ENCODE measurements around the gene MAD1L1. TPM values are rescaled to one million over a fixed set of nuclear protein-coding genes. Genes with fewer than 3 reads are reported as not detected.
A peak's percentile ranks its signal among the peaks of the same experiment; 100 is the strongest.

Gene MAD1L1
- total and polyA plus RNA-seq, 2 of the 13 experiments (the other 11 are each of a cell fraction or from before 2014, with no cell fraction given), result 17.4 to 64.7 TPM

- TF ChIP-seq TFE3 (CRISPR knock-in tag; IDR thresholded peaks at IDR 0.05), result no peak
- no peak for TF ChIP-seq ARNTL (CRISPR knock-in tag; IDR thresholded peaks at IDR 0.05)
- peak; percentile 68 for TF ChIP-seq ZNF138 (CRISPR knock-in tag; IDR thresholded peaks at IDR 0.05; ENCODE audit: low read depth)
- TF ChIP-seq, protein P1, sequence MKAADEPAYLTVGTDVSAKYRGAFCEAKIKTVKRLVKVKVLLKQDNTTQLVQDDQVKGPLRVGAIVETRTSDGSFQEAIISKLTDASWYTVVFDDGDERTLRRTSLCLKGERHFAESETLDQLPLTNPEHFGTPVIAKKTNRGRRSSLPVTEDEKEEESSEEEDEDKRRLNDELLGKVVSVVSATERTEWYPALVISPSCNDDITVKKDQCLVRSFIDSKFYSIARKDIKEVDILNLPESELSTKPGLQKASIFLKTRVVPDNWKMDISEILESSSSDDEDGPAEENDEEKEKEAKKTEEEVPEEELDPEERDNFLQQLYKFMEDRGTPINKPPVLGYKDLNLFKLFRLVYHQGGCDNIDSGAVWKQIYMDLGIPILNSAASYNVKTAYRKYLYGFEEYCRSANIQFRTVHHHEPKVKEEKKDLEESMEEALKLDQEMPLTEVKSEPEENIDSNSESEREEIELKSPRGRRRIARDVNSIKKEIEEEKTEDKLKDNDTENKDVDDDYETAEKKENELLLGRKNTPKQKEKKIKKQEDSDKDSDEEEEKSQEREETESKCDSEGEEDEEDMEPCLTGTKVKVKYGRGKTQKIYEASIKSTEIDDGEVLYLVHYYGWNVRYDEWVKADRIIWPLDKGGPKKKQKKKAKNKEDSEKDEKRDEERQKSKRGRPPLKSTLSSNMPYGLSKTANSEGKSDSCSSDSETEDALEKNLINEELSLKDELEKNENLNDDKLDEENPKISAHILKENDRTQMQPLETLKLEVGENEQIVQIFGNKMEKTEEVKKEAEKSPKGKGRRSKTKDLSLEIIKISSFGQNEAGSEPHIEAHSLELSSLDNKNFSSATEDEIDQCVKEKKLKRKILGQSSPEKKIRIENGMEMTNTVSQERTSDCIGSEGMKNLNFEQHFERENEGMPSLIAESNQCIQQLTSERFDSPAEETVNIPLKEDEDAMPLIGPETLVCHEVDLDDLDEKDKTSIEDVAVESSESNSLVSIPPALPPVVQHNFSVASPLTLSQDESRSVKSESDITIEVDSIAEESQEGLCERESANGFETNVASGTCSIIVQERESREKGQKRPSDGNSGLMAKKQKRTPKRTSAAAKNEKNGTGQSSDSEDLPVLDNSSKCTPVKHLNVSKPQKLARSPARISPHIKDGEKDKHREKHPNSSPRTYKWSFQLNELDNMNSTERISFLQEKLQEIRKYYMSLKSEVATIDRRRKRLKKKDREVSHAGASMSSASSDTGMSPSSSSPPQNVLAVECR (CRISPR knock-in tag; IDR thresholded peaks at IDR 0.05; ENCODE audit: borderline replicate concordance), result peak; percentile 85; the same call in 1 of the 2 replicates
- TF ChIP-seq, protein P2, sequence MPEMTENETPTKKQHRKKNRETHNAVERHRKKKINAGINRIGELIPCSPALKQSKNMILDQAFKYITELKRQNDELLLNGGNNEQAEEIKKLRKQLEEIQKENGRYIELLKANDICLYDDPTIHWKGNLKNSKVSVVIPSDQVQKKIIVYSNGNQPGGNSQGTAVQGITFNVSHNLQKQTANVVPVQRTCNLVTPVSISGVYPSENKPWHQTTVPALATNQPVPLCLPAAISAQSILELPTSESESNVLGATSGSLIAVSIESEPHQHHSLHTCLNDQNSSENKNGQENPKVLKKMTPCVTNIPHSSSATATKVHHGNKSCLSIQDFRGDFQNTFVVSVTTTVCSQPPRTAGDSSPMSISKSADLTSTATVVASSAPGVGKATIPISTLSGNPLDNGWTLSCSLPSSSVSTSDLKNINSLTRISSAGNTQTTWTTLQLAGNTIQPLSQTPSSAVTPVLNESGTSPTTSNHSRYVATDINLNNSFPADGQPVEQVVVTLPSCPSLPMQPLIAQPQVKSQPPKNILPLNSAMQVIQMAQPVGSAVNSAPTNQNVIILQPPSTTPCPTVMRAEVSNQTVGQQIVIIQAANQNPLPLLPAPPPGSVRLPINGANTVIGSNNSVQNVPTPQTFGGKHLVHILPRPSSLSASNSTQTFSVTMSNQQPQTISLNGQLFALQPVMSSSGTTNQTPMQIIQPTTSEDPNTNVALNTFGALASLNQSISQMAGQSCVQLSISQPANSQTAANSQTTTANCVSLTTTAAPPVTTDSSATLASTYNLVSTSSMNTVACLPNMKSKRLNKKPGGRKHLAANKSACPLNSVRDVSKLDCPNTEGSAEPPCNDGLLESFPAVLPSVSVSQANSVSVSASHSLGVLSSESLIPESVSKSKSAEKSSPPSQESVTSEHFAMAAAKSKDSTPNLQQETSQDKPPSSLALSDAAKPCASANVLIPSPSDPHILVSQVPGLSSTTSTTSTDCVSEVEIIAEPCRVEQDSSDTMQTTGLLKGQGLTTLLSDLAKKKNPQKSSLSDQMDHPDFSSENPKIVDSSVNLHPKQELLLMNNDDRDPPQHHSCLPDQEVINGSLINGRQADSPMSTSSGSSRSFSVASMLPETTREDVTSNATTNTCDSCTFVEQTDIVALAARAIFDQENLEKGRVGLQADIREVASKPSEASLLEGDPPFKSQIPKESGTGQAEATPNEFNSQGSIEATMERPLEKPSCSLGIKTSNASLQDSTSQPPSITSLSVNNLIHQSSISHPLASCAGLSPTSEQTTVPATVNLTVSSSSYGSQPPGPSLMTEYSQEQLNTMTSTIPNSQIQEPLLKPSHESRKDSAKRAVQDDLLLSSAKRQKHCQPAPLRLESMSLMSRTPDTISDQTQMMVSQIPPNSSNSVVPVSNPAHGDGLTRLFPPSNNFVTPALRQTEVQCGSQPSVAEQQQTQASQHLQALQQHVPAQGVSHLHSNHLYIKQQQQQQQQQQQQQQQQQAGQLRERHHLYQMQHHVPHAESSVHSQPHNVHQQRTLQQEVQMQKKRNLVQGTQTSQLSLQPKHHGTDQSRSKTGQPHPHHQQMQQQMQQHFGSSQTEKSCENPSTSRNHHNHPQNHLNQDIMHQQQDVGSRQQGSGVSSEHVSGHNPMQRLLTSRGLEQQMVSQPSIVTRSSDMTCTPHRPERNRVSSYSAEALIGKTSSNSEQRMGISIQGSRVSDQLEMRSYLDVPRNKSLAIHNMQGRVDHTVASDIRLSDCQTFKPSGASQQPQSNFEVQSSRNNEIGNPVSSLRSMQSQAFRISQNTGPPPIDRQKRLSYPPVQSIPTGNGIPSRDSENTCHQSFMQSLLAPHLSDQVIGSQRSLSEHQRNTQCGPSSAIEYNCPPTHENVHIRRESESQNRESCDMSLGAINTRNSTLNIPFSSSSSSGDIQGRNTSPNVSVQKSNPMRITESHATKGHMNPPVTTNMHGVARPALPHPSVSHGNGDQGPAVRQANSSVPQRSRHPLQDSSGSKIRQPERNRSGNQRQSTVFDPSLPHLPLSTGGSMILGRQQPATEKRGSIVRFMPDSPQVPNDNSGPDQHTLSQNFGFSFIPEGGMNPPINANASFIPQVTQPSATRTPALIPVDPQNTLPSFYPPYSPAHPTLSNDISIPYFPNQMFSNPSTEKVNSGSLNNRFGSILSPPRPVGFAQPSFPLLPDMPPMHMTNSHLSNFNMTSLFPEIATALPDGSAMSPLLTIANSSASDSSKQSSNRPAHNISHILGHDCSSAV (CRISPR knock-in tag; IDR thresholded peaks at IDR 0.05; ENCODE audit: borderline replicate concordance), result no peak
- TF ChIP-seq ARID5B (CRISPR knock-in tag; IDR thresholded peaks at IDR 0.05), result peak; percentile 26; the same call in 1 of the 2 replicates
- peak; percentile 70; the same call in 1 of the 2 replicates for TF ChIP-seq PAX8 (CRISPR knock-in tag; IDR thresholded peaks at IDR 0.05; ENCODE audit: borderline replicate concordance)
- no peak for TF ChIP-seq ZFP36L2 (CRISPR knock-in tag; IDR thresholded peaks at IDR 0.05)
- no peak; the same call in 1 of the 2 replicates for TF ChIP-seq ZNF605 (CRISPR knock-in tag; IDR thresholded peaks at IDR 0.05)
These were observed at the start of gene MAD1L1 (continued) for GRCh38 chr7:2232766-2233520.

Data from HepG2 (cell line).